ENCODE data around the gene FEM1B.
A peak's percentile ranks its signal among the peaks of the same experiment; 100 is the strongest.
"Not testable (repeated sequence)": the region's sequence is repeated elsewhere in the genome, so short reads cannot be mapped to it uniquely, and the experiment has no call there.

The FEM1B gene
- total RNA-seq = 121 to 168 reads per million in 2 donors

- DNase-seq = peak; percentile 76
These were observed at the start of gene FEM1B for GRCh38 chr15:68277603-68278344. Gene FEM1B (plus strand): TSS chr15:68277745. CDS start chr15:68278418, 673 bp downstream.

GRCh38 chr15:68228143-68228970 is 49.2 kb upstream of the FEM1B start:
- DNase-seq = no peak

GRCh38 chr15:68228971-68229385 is 48.6 kb upstream of the FEM1B start:
- no peak for DNase-seq

GRCh38 chr15:68229386-68230156 is 48.0 kb upstream of the FEM1B start, which contains the start of gene CLN6:
Gene CLN6 (minus strand): TSS chr15:68229728. CDS start chr15:68229584, 144 bp downstream.
- peak; percentile 71 for DNase-seq

GRCh38 chr15:68230157-68231100 is 47.1 kb upstream of the FEM1B start:
- no peak for DNase-seq

GRCh38 chr15:68231102-68231818 is 46.3 kb upstream of the FEM1B start:
- no peak for DNase-seq

GRCh38 chr15:68232449-68232848 is 45.1 kb upstream of the FEM1B start:
- DNase-seq = no peak

- DNase-seq = no peak
These were observed 44.6 kb upstream of the FEM1B start for GRCh38 chr15:68232937-68233336.

- DNase-seq = no peak
These were observed 43.5 kb upstream of the FEM1B start for GRCh38 chr15:68234060-68234459.

- DNase-seq = not testable (repeated sequence)
These were observed 43.0 kb upstream of the FEM1B start for GRCh38 chr15:68234520-68234919.

GRCh38 chr15:68235022-68235421 is 42.5 kb upstream of the FEM1B start:
- no peak for DNase-seq

GRCh38 chr15:68239025-68239424 is 38.5 kb upstream of the FEM1B start:
- no peak for DNase-seq

- no peak for DNase-seq
These were observed 36.2 kb upstream of the FEM1B start for GRCh38 chr15:68241088-68241935.

GRCh38 chr15:68244235-68244634 is 33.3 kb upstream of the FEM1B start:
- DNase-seq = no peak

GRCh38 chr15:68249058-68249713 is 28.4 kb upstream of the FEM1B start:
- DNase-seq = no peak

- DNase-seq = no peak
These were observed 24.5 kb upstream of the FEM1B start for GRCh38 chr15:68252925-68253534.

- DNase-seq = peak; percentile 38
These were observed 20.7 kb upstream of the FEM1B start for GRCh38 chr15:68256675-68257450.

GRCh38 chr15:68258692-68259091 is 18.9 kb upstream of the FEM1B start:
- DNase-seq = no peak
